ENCODE measurements around the gene ZSCAN22.

DNA sequence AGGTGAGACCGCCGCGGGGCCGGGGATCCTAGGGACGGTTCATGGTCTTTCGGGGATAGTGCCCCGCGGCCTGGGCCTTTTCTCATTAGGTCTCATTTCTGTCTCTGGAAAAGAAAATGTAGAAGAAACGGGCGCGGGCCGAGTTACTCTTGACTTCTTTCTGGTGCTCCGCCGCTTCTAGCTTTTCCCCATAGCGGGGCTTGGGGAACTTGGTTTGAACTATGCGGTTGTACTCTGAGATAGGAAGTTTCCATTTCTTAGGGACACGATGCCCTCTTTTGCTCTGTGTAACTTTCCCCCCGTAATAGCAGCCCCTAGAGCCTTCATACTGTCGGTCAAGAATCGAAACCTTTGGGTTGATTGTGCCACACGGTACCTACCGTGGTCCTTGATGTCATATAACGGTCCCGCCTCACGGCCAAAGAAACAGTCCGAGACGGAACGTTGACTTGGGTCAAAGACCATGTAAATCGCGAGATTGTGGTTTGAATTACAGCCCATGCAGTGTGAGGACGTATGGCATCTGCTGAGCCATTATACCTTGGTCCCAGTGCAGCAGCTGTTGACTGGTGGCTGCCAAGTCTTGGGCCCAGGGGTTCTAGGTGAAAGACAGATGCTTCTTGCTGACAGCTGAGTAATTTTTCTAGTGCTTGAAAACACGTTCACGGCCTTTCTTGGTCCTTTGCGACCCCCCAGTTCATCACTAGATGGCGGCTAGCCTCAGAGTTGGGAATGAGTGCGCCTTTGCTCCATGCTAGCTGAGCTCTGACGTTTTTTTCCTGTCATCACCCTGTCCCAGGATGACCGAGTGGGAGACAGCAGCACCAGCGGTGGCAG is 60.8 kb downstream of the ZSCAN22 start:
- TF ChIP-seq, protein P1, sequence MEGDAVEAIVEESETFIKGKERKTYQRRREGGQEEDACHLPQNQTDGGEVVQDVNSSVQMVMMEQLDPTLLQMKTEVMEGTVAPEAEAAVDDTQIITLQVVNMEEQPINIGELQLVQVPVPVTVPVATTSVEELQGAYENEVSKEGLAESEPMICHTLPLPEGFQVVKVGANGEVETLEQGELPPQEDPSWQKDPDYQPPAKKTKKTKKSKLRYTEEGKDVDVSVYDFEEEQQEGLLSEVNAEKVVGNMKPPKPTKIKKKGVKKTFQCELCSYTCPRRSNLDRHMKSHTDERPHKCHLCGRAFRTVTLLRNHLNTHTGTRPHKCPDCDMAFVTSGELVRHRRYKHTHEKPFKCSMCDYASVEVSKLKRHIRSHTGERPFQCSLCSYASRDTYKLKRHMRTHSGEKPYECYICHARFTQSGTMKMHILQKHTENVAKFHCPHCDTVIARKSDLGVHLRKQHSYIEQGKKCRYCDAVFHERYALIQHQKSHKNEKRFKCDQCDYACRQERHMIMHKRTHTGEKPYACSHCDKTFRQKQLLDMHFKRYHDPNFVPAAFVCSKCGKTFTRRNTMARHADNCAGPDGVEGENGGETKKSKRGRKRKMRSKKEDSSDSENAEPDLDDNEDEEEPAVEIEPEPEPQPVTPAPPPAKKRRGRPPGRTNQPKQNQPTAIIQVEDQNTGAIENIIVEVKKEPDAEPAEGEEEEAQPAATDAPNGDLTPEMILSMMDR (IDR thresholded peaks at IDR 0.05): no peak
- TF ChIP-seq EP300 (IDR thresholded peaks at IDR 0.05) (no peak), POLR2A (IDR thresholded peaks at IDR 0.05) (no peak)
